Astrocyte (in vitro differentiated cells and primary cell): ENCODE results near the gene EIF4G3.

Experiments
- EZH2 ChIP-seq: IDR thresholded peaks from 2 replicates; pipeline ENCODE4 v1.6.1; 2012; ENCODE audit warnings: mild to moderate bottlenecking, low read length, inconsistent platforms; ENCODE audit not compliant: insufficient read depth
- TF ChIP-seq, protein P1 (sequence below): IDR thresholded peaks from 2 replicates; pipeline ENCODE4 v1.5.1; 2011; ENCODE audit warnings: low read depth, mild to moderate bottlenecking, inconsistent platforms, low read length, moderate library complexity; ENCODE audit not compliant: insufficient read depth

DNA sequence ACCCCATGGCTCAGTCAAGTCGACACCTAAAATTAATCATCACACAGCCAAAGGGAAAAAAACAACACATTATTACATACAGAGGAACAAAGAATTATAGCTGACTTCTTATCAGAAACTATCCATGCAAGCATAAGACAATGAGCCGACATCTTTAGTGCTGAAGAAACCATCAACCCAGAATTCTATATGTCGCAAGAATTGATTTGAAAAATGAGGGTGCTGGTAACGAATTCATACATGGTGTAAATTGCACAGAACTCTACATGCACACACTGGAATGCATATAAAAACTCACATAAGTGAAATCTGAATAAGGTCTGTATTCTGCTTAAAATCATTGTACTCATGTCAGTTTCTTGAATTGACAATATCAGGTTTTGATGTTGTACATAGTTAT is 25.0 kb upstream of the EIF4G3 start:
- TF ChIP-seq, protein P1, sequence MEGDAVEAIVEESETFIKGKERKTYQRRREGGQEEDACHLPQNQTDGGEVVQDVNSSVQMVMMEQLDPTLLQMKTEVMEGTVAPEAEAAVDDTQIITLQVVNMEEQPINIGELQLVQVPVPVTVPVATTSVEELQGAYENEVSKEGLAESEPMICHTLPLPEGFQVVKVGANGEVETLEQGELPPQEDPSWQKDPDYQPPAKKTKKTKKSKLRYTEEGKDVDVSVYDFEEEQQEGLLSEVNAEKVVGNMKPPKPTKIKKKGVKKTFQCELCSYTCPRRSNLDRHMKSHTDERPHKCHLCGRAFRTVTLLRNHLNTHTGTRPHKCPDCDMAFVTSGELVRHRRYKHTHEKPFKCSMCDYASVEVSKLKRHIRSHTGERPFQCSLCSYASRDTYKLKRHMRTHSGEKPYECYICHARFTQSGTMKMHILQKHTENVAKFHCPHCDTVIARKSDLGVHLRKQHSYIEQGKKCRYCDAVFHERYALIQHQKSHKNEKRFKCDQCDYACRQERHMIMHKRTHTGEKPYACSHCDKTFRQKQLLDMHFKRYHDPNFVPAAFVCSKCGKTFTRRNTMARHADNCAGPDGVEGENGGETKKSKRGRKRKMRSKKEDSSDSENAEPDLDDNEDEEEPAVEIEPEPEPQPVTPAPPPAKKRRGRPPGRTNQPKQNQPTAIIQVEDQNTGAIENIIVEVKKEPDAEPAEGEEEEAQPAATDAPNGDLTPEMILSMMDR, result no peak
- TF ChIP-seq EZH2, result no peak
